Caco-2 (cell line): ENCODE measurements around the gene UBE2L3. TPM values are rescaled to one million over a fixed set of nuclear protein-coding genes. Genes with fewer than 3 reads are reported as not detected.
"Not testable (repeated sequence)": the region's sequence is repeated elsewhere in the genome, so short reads cannot be mapped to it uniquely, and the experiment has no call there.

Experiments
- BruUV-seq: library from RNA; stranded (reverse); fragments of 400-500 nt; replicated peaks from 2 replicates; lab custom pipeline; 2021; lab: Mats Ljungman, UMichigan
- CTCF ChIA-PET: fragments of 300-600 bp; sonication (Branson Sonifier 250); formaldehyde crosslinking; loops from one replicate; lab custom pipeline; 2022; ENCODE audit warnings: antibody characterized with exemption; lab: Charles Lee
- POLR2A ChIA-PET: fragments of 300-600 bp; sonication (Branson Sonifier 250); formaldehyde crosslinking; loops from one replicate; lab custom pipeline; 2022; ENCODE audit warnings: antibody characterized with exemption; lab: Charles Lee
- DNase-seq, 2 experiments: peaks; one replicate each; pipeline versions ENCODE4 v3.0.0 to v3.0.0-alpha.2; 2020 to 2022
- H3K27me3 ChIP-seq: replicated peaks from 2 replicates; pipeline ENCODE4 v1.6.0; 2011; ENCODE audit warnings: low read length; ENCODE audit not compliant: control insufficient read depth, insufficient read depth
- H3K36me3 ChIP-seq: 2 replicates; pipeline ENCODE4 v1.5.1; 2011; ENCODE audit warnings: low read length; ENCODE audit not compliant: control insufficient read depth, insufficient read depth
- H3K4me1 ChIP-seq: fragments of 250-450 bp; sonication (Bioruptor Pico); 2 replicates; pipeline ENCODE4 v1.5.1; 2020; ENCODE audit warnings: mild to moderate bottlenecking
- H3K4me3 ChIP-seq: 2 replicates; pipeline ENCODE4 v1.5.1; 2011; ENCODE audit warnings: low read depth, mild to moderate bottlenecking, control low read depth, low read length
- H3K9me3 ChIP-seq: fragments of 250-450 bp; sonication (Bioruptor Pico); 2 replicates; pipeline ENCODE4 v1.5.1; 2020; ENCODE audit warnings: mild to moderate bottlenecking, moderate library complexity
- H3K27ac Mint-ChIP-seq: one replicate; pipeline ENCODE4 v1.8.0; 2022; ENCODE audit warnings: mixed read lengths; ENCODE audit not compliant: unreplicated experiment
- H3K27me3 Mint-ChIP-seq: one replicate; pipeline ENCODE4 v1.8.0; 2022; ENCODE audit warnings: mixed read lengths; ENCODE audit not compliant: insufficient read depth, unreplicated experiment
- H3K36me3 Mint-ChIP-seq: one replicate; pipeline ENCODE4 v1.8.0; 2022; ENCODE audit warnings: mild to moderate bottlenecking, mixed read lengths; ENCODE audit not compliant: insufficient read depth, unreplicated experiment
- H3K4me1 Mint-ChIP-seq: one replicate; pipeline ENCODE4 v1.8.0; 2022; ENCODE audit warnings: low read depth, mixed read lengths; ENCODE audit not compliant: unreplicated experiment
- H3K4me3 Mint-ChIP-seq: one replicate; pipeline ENCODE4 v1.8.0; 2022; ENCODE audit warnings: mild to moderate bottlenecking, moderate library complexity, mixed read lengths; ENCODE audit not compliant: unreplicated experiment
- H3K9me3 Mint-ChIP-seq: one replicate; pipeline ENCODE4 v1.8.0; 2022; ENCODE audit warnings: mixed read lengths; ENCODE audit not compliant: unreplicated experiment
- CTCF ChIP-seq, 2 experiments: fragments of 200-600 bp in 1 of 2; IDR thresholded peaks; 1 replicate in 1 of 2; 2 replicates in 1 of 2; pipeline versions ENCODE4 v1.5.1 to v1.8.0; 2011 to 2022; ENCODE audit warnings: antibody characterized with exemption in 1 of 2, control low read depth in 1 of 2, inconsistent platforms in 1 of 2, low read depth in 1 of 2, low read length in 1 of 2, mild to moderate bottlenecking in 1 of 2, moderate library complexity in 1 of 2; ENCODE audit not compliant: insufficient read depth in 1 of 2, severe bottlenecking in 1 of 2, unreplicated experiment in 1 of 2
- intact Hi-C: fragments of 100-400 bp; cut with micrococcal nuclease; formaldehyde crosslinking; loops from one replicate; pipeline ENCODE4 v1.10.0; 2022; ENCODE audit not compliant: unreplicated experiment
- total RNA-seq: library from RNA; stranded (reverse); gene quantifications from 2 replicates; pipeline ENCODE4 v1.2.3, GENCODE V29; 2022

The UBE2L3 gene
- total RNA-seq, 1 experiment from 2014 or later = 63.4 TPM

- Mint-ChIP-seq H3K4me3 (no peak overlapping the region), H3K27ac (no peak overlapping the region), H3K9me3 (no peaks in the 10 kb centered on the region)
Observed at GRCh38 chr22:21573750-21574494, 6.4 kb downstream of the UBE2L3 start.

GRCh38 chr22:21579474-21579851 is 11.9 kb downstream of the UBE2L3 start:
- CTCF ChIA-PET = no interaction called here
- Mint-ChIP-seq H3K36me3 (peaks cover 42% of the 10 kb centered on the region), H3K4me1 (peaks cover 9% of the 10 kb centered on the region), H3K4me3 (no peak overlapping the region), H3K27me3 (no peaks in the 10 kb centered on the region), H3K9me3 (no peaks in the 10 kb centered on the region), H3K27ac (no peak overlapping the region)
- TF ChIP-seq CTCF (IDR thresholded peaks at IDR 0.05; ENCODE audit: insufficient read depth in 1 of 2, low read depth in 1 of 2, low read length in 1 of 2, severe bottlenecking in 1 of 2, unreplicated experiment in 1 of 2) = no peak
- no peaks in the 10 kb centered on the region for H3K9me3 ChIP-seq
- H3K4me1 ChIP-seq = peaks cover 23% of the 10 kb centered on the region
- POLR2A ChIA-PET = interaction anchor here (0.6 kb wide), 1 partner anchor 59 kb away, joined by 4 read pairs; no protein-coding TSS in a partner anchor
- no peaks in the 10 kb centered on the region for H3K27me3 ChIP-seq
- DNase-seq = no peak
- intact Hi-C loops = no loop called here
- no TSS peak for BruUV-seq
- no peaks in the 10 kb centered on the region for H3K36me3 ChIP-seq
- no peak overlapping the region for H3K4me3 ChIP-seq

More at GRCh38 chr22:21573750-21574494, 6.4 kb downstream of the UBE2L3 start:
- peaks cover 2% of the 10 kb centered on the region; the same call in 1 of the 2 replicates for H3K36me3 ChIP-seq
- Mint-ChIP-seq H3K36me3 (peaks cover 40% of the 10 kb centered on the region), H3K4me1 (peaks cover 38% of the 10 kb centered on the region), H3K27me3 (no peaks in the 10 kb centered on the region)
- H3K9me3 ChIP-seq = no peaks in the 10 kb centered on the region
- no peaks in the 10 kb centered on the region for H3K27me3 ChIP-seq
- ChIA-PET POLR2A (no interaction called here), CTCF (no interaction called here)
- no peak for DNase-seq
- intact Hi-C loops = no loop called here
- no peak for TF ChIP-seq CTCF (IDR thresholded peaks at IDR 0.05; ENCODE audit: insufficient read depth in 1 of 2, low read depth in 1 of 2, low read length in 1 of 2, severe bottlenecking in 1 of 2, unreplicated experiment in 1 of 2)
- peaks cover 62% of the 10 kb centered on the region for H3K4me1 ChIP-seq
- no peak overlapping the region for H3K4me3 ChIP-seq
- no TSS peak for BruUV-seq

GRCh38 chr22:21580623-21581007 is 13.1 kb downstream of the UBE2L3 start:
- H3K27me3 Mint-ChIP-seq, H3K9me3 Mint-ChIP-seq, H3K36me3 ChIP-seq, H3K4me3 ChIP-seq, H3K4me3 Mint-ChIP-seq, H3K27ac Mint-ChIP-seq, POLR2A ChIA-PET, H3K27me3 ChIP-seq, DNase-seq, BruUV-seq, intact Hi-C loops, H3K4me1 Mint-ChIP-seq, H3K9me3 ChIP-seq, CTCF ChIA-PET: not testable (repeated sequence)
- peaks cover 47% of the 10 kb centered on the region for H3K36me3 Mint-ChIP-seq
- peaks cover 18% of the 10 kb centered on the region for H3K4me1 ChIP-seq

- H3K27me3 Mint-ChIP-seq, H3K27me3 ChIP-seq, H3K9me3 ChIP-seq, H3K4me1 Mint-ChIP-seq, H3K9me3 Mint-ChIP-seq, BruUV-seq, H3K4me3 ChIP-seq, H3K4me3 Mint-ChIP-seq, DNase-seq, H3K27ac Mint-ChIP-seq, intact Hi-C loops, H3K36me3 ChIP-seq: not testable (repeated sequence)
- peaks cover 18% of the 10 kb centered on the region for H3K4me1 ChIP-seq
- CTCF ChIA-PET = interaction anchor here (0.7 kb wide), 1 partner anchor 1805 kb away, joined by 3 read pairs; no protein-coding TSS in a partner anchor
- POLR2A ChIA-PET = interaction anchor here (0.7 kb wide), 1 partner anchor 70 kb away, joined by 5 read pairs; no protein-coding TSS in a partner anchor
- peaks cover 46% of the 10 kb centered on the region for H3K36me3 Mint-ChIP-seq
Observed at GRCh38 chr22:21581009-21581713, 13.6 kb downstream of the UBE2L3 start.
